ENCODE results near the gene HEXD. TPM values are rescaled to one million over a fixed set of nuclear protein-coding genes. Genes with fewer than 3 reads are reported as not detected.
"Not testable (repeated sequence)": the region's sequence is repeated elsewhere in the genome, so short reads cannot be mapped to it uniquely, and the experiment has no call there.

HEXD gene
- total RNA-seq, 2 experiments from 2014 or later, result 87.9 to 93.2 TPM

GRCh38 chr17:82372249-82373071, 45.7 kb upstream of the HEXD start:
- Histone ChIP-seq H2AFZ (ENCODE audit: low read length) (no peak overlapping the region), H3K9me2 (ENCODE audit: insufficient read depth, low read length) (no peaks in the 10 kb centered on the region), H3K9me3 (ENCODE audit: low read length) (no peaks in the 10 kb centered on the region), H3K4me2 (ENCODE audit: low read length) (no peak overlapping the region), H4K20me1 (ENCODE audit: insufficient read depth, low read length) (no peaks in the 10 kb centered on the region), H3K27ac (ENCODE audit: low read depth, low read length, poor library complexity, severe bottlenecking) (no peak overlapping the region), H3K36me3 (ENCODE audit: insufficient read depth, low read length) (no peaks in the 10 kb centered on the region), H3K79me2 (ENCODE audit: insufficient read depth, low read depth, low read length) (no peaks in the 10 kb centered on the region), H3K4me3 (ENCODE audit: low read depth, low read length, poor library complexity, severe bottlenecking) (no peak overlapping the region), H3K4me1 (ENCODE audit: insufficient read depth, low read length, poor library complexity, severe bottlenecking) (peaks cover 41% of the 10 kb centered on the region)
- no TSS peak for BruUV-seq (replicated peaks)
- DNase-seq (ENCODE audit: low spot score), result no peak
- intact Hi-C loops (cut with micrococcal nuclease; ENCODE audit: unreplicated experiment), result no loop called here
- ChIA-PET POLR2A (interaction anchor here (0.6 kb wide), 1 partner anchor 9 kb away, joined by 5 read pairs; no protein-coding TSS in a partner anchor), CTCF (ENCODE audit: unreplicated experiment) (interaction anchor here (0.6 kb wide), 1 partner anchor 80 kb away, joined by 3 read pairs; no protein-coding TSS in a partner anchor)
- TF ChIP-seq, protein P1, sequence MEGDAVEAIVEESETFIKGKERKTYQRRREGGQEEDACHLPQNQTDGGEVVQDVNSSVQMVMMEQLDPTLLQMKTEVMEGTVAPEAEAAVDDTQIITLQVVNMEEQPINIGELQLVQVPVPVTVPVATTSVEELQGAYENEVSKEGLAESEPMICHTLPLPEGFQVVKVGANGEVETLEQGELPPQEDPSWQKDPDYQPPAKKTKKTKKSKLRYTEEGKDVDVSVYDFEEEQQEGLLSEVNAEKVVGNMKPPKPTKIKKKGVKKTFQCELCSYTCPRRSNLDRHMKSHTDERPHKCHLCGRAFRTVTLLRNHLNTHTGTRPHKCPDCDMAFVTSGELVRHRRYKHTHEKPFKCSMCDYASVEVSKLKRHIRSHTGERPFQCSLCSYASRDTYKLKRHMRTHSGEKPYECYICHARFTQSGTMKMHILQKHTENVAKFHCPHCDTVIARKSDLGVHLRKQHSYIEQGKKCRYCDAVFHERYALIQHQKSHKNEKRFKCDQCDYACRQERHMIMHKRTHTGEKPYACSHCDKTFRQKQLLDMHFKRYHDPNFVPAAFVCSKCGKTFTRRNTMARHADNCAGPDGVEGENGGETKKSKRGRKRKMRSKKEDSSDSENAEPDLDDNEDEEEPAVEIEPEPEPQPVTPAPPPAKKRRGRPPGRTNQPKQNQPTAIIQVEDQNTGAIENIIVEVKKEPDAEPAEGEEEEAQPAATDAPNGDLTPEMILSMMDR (conservative IDR thresholded peaks at IDR 0.05; ENCODE audit: low read length), result no peak

DNA sequence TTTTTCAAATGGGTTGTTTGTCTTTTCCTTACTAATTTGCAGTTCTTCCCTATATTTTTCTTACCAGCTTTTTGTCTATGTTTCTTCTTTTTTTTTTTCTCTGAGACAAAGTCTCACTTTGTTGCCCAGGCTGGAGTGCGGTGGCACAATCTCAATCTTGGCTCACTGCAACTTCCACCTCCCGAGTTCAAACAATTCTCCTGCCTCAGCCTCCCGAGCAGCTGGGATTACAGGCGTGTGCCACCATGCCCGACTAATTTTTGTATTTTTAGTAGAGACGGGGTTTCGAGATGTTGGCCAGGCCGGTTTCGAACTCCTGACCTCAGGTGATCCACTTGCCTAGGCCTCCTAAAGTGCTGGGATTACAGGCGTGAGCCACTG, 45.1 kb upstream of the HEXD start:
- H3K27ac ChIP-seq (ENCODE audit: low read depth, low read length, poor library complexity, severe bottlenecking); H2AFZ ChIP-seq (ENCODE audit: low read length); H3K36me3 ChIP-seq (ENCODE audit: insufficient read depth, low read length); intact Hi-C loops (cut with micrococcal nuclease; ENCODE audit: unreplicated experiment); H3K4me3 ChIP-seq (ENCODE audit: low read depth, low read length, poor library complexity, severe bottlenecking); DNase-seq (ENCODE audit: low spot score); H3K4me2 ChIP-seq (ENCODE audit: low read length); H3K9me3 ChIP-seq (ENCODE audit: low read length); H3K9me2 ChIP-seq (ENCODE audit: insufficient read depth, low read length); BruUV-seq (replicated peaks); H3K79me2 ChIP-seq (ENCODE audit: insufficient read depth, low read depth, low read length); H4K20me1 ChIP-seq (ENCODE audit: insufficient read depth, low read length): not testable (repeated sequence)
- ChIA-PET POLR2A (interaction anchor here (0.6 kb wide), 1 partner anchor 9 kb away, joined by 5 read pairs; no protein-coding TSS in a partner anchor), CTCF (ENCODE audit: unreplicated experiment) (interaction anchor here (0.6 kb wide), 1 partner anchor 81 kb away, joined by 3 read pairs; no protein-coding TSS in a partner anchor)
- H3K4me1 ChIP-seq (ENCODE audit: insufficient read depth, low read length, poor library complexity, severe bottlenecking), result peaks cover 35% of the 10 kb centered on the region

DNA sequence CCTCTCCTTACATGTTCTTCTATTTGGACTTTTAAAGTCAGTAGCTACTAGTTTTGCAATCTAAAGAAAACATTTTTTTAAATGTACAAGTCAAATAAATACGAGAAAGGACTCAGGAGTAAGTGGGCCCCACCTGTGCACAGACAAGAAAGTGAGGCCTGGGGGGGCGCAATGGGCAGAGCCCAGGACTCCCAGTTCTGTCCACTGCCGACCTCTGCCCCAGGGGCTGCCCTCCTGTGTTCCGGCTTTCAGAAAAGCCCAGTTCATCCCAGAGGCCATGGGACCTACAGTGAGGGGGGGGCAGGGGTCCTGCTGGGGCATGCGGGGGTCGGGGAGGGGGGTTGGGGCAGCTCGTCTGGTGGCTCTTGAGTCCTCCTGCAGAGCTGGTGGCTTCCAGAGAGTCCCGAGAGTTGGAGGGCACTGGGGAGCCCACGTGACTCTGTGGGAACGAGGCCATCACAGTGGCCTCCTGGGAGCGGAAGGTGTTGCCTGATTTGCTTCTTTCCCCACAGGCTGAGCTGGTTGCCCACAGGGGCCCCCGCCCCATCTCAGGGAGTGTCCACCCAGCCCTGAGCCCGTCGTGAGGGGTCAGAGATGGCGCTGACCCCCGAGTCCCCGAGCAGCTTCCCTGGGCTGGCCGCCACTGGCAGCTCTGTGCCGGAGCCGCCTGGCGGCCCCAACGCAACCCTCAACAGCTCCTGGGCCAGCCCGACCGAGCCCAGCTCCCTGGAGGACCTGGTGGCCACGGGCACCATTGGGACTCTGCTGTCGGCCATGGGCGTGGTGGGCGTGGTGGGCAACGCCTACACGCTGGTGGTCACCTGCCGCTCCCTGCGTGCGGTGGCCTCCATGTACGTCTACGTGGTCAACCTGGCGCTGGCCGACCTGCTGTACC, 44.2 kb upstream of the HEXD start:
- H3K9me2 ChIP-seq (ENCODE audit: insufficient read depth, low read length), result no peaks in the 10 kb centered on the region
- ChIA-PET CTCF (ENCODE audit: unreplicated experiment) (no interaction called here), POLR2A (no interaction called here)
- H3K4me2 ChIP-seq (ENCODE audit: low read length), result no peak overlapping the region
- H3K36me3 ChIP-seq (ENCODE audit: insufficient read depth, low read length), result no peaks in the 10 kb centered on the region
- H4K20me1 ChIP-seq (ENCODE audit: insufficient read depth, low read length), result no peaks in the 10 kb centered on the region
- TF ChIP-seq, protein P1 (conservative IDR thresholded peaks at IDR 0.05; ENCODE audit: low read length), result no peak
- TF ChIP-seq EZH2phosphoT487 (IDR thresholded peaks at IDR 0.05; ENCODE audit: borderline replicate concordance, low read depth, low read length), result no peak
- no peak for DNase-seq (ENCODE audit: low spot score)
- H3K27ac ChIP-seq (ENCODE audit: low read depth, low read length, poor library complexity, severe bottlenecking), result no peak overlapping the region
- no TSS peak for BruUV-seq (replicated peaks)
- no peaks in the 10 kb centered on the region for H3K9me3 ChIP-seq (ENCODE audit: low read length)
- no peak overlapping the region for H3K4me3 ChIP-seq (ENCODE audit: low read depth, low read length, poor library complexity, severe bottlenecking)
- H3K4me1 ChIP-seq (ENCODE audit: insufficient read depth, low read length, poor library complexity, severe bottlenecking), result peaks cover 30% of the 10 kb centered on the region
- no peaks in the 10 kb centered on the region for H3K79me2 ChIP-seq (ENCODE audit: insufficient read depth, low read depth, low read length)
- intact Hi-C loops (cut with micrococcal nuclease; ENCODE audit: unreplicated experiment), result no loop called here
- H2AFZ ChIP-seq (ENCODE audit: low read length), result no peak overlapping the region
